GM12878 (cell line): ENCODE results near the gene DYNC2H1.

ENCODE experiments used
- CTCF ChIP-seq, 3 experiments: IDR thresholded peaks in 2 of 3; conservative IDR thresholded peaks in 1 of 3; 2 replicates each; pipeline ENCODE4 v1.5.1; 2011; ENCODE audit warnings: low read depth in 3 of 3, low read length in 3 of 3, mild to moderate bottlenecking in 3 of 3, control low read depth in 2 of 3, moderate library complexity in 2 of 3, inconsistent platforms in 1 of 3, mixed read lengths in 1 of 3; ENCODE audit not compliant: control insufficient read depth in 2 of 3, insufficient read depth in 1 of 3; ENCODE audit errors: extremely low read depth in 1 of 3
- FOXK2 ChIP-seq: fragments of 450-650 bp; IDR thresholded peaks from 2 replicates; pipeline ENCODE4 v1.6.1; 2017; ENCODE audit warnings: mild to moderate bottlenecking, moderate library complexity

GRCh38 chr11:103112364-103112763, 3.1 kb downstream of the DYNC2H1 start:
- TF ChIP-seq FOXK2 = no peak
- TF ChIP-seq CTCF (IDR thresholded peaks at IDR 0.05 in 2 of 3, conservative IDR thresholded peaks at IDR 0.05 in 1 of 3; ENCODE audit: control insufficient read depth in 2 of 3, extremely low read depth in 1 of 3, insufficient read depth in 1 of 3, low read depth in 3 of 3, low read length in 3 of 3) = no peak
